Hepatocyte (in vitro differentiated cells): ENCODE data around the gene MAFB. TPM values are rescaled to one million over a fixed set of nuclear protein-coding genes. Genes with fewer than 3 reads are reported as not detected.

Experiments
- DNase-seq: peaks from one replicate; pipeline ENCODE4 v3.0.0-alpha.2; 2016; ENCODE audit warnings: low spot score
- H2AFZ ChIP-seq: fragments of 200-600 bp; sonication (generic); 2 replicates; pipeline ENCODE4 v1.6.0; 2016; ENCODE audit warnings: antibody characterized with exemption, mild to moderate bottlenecking
- H3K27ac ChIP-seq: fragments of 200-600 bp; sonication (generic); 2 replicates; pipeline ENCODE4 v1.5.1; 2016; ENCODE audit warnings: mild to moderate bottlenecking
- H3K27me3 ChIP-seq: fragments of 200-600 bp; sonication (generic); 2 replicates; pipeline ENCODE4 v1.6.1; 2016
- H3K36me3 ChIP-seq: fragments of 200-600 bp; sonication (generic); replicated peaks from 2 replicates; pipeline ENCODE4 v1.5.1; 2016; ENCODE audit warnings: low read depth; ENCODE audit not compliant: insufficient read depth
- H3K4me1 ChIP-seq: fragments of 200-600 bp; sonication (generic); 2 replicates; pipeline ENCODE4 v1.5.1; 2016; ENCODE audit warnings: mild to moderate bottlenecking, moderate library complexity; ENCODE audit not compliant: insufficient read depth
- H3K4me2 ChIP-seq: fragments of 200-600 bp; sonication (generic); 2 replicates; pipeline ENCODE4 v1.6.0; 2016
- H3K4me3 ChIP-seq: fragments of 200-600 bp; sonication (generic); 2 replicates; pipeline ENCODE4 v1.5.1; 2016; ENCODE audit warnings: mild to moderate bottlenecking
- H3K79me2 ChIP-seq: fragments of 200-600 bp; sonication (generic); 2 replicates; pipeline ENCODE4 v1.6.0; 2017; ENCODE audit warnings: mild to moderate bottlenecking
- H3K9me2 ChIP-seq: fragments of 200-600 bp; sonication (generic); replicated peaks from 2 replicates; pipeline ENCODE4 v1.6.0; 2017; ENCODE audit warnings: mild to moderate bottlenecking; ENCODE audit not compliant: insufficient read depth
- H3K9me3 ChIP-seq: fragments of 200-600 bp; sonication (generic); 2 replicates; pipeline ENCODE4 v1.5.1; 2016; ENCODE audit warnings: low read depth, mild to moderate bottlenecking
- H4K20me1 ChIP-seq: fragments of 200-600 bp; sonication (generic); 2 replicates; pipeline ENCODE4 v1.6.0; 2016; ENCODE audit warnings: mild to moderate bottlenecking; ENCODE audit not compliant: insufficient read depth, poor library complexity, severe bottlenecking
- EZH2 ChIP-seq: fragments of 200-600 bp; sonication (generic); IDR thresholded peaks from 2 replicates; pipeline ENCODE4 v1.6.1; 2016; ENCODE audit warnings: antibody characterized with exemption, mild to moderate bottlenecking, borderline replicate concordance
- EZH2phosphoT487 ChIP-seq: fragments of 200-600 bp; sonication (generic); IDR thresholded peaks from one replicate; pipeline ENCODE4 v1.6.1; 2018; ENCODE audit warnings: antibody characterized with exemption, mild to moderate bottlenecking, low read depth, moderate library complexity; ENCODE audit not compliant: unreplicated experiment, severe bottlenecking
- WGBS: methylation state at CpG from one replicate; pipeline ENCODE4 v1.1.6; 2016; ENCODE audit warnings: low lambda C conversion rate; ENCODE audit errors: missing lambda C conversion rate; 5-methylcytosine and 5-hydroxymethylcytosine counted together
- polyA plus RNA-seq: library from polyadenylated mRNA; unstranded; fragments of >200 nt; fragmentation: Nextera tagmentation; extraction: Ambion mirVana; gene quantifications from 2 replicates; pipeline ENCODE4 v1.2.1, GENCODE V29; 2016
- total RNA-seq: library from RNA; depleted of rRNA; stranded (reverse); fragments of >200 nt; gene quantifications from 2 replicates; pipeline ENCODE4 v1.2.3, GENCODE V29; 2014
- TF ChIP-seq, protein P1 (sequence below): fragments of 200-600 bp; sonication (generic); IDR thresholded peaks from 2 replicates; pipeline ENCODE4 v1.5.1; 2016; ENCODE audit warnings: antibody characterized with exemption, mild to moderate bottlenecking; ENCODE audit not compliant: poor library complexity

Gene MAFB
- total and polyA plus RNA-seq, 2 experiments from 2014 or later: 3.4 to 4.1 TPM

DNA sequence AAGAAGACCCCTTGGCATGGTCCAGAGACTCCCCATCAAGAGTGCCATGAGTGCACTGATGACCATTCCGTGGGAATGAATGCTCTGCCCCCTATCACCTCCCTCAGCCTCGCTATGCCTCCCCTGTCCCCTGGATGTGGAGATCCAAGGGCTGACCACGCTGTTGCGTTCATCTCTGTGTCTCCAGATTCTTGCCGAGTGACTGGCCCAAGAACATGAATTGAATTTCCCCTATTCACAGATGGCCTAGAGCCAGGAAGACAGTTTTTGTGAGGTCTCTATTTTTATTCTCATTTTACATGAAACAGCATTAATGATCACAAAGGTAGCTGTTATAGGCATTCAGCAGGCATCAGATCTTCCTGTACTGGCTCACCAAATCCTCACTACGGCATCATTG, 33.6 kb downstream of the MAFB start:
- TF ChIP-seq EZH2phosphoT487 (no peak), EZH2 (no peak)
- TF ChIP-seq, protein P1, sequence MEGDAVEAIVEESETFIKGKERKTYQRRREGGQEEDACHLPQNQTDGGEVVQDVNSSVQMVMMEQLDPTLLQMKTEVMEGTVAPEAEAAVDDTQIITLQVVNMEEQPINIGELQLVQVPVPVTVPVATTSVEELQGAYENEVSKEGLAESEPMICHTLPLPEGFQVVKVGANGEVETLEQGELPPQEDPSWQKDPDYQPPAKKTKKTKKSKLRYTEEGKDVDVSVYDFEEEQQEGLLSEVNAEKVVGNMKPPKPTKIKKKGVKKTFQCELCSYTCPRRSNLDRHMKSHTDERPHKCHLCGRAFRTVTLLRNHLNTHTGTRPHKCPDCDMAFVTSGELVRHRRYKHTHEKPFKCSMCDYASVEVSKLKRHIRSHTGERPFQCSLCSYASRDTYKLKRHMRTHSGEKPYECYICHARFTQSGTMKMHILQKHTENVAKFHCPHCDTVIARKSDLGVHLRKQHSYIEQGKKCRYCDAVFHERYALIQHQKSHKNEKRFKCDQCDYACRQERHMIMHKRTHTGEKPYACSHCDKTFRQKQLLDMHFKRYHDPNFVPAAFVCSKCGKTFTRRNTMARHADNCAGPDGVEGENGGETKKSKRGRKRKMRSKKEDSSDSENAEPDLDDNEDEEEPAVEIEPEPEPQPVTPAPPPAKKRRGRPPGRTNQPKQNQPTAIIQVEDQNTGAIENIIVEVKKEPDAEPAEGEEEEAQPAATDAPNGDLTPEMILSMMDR: no peak
- 95% methylated on average over 6 of the region's 6 CpGs for WGBS
- H3K27me3 ChIP-seq: no peaks in the 10 kb centered on the region
- no peak overlapping the region for H3K4me2 ChIP-seq
- no peak overlapping the region for H3K27ac ChIP-seq
- H3K9me3 ChIP-seq: no peaks in the 10 kb centered on the region
- no peaks in the 10 kb centered on the region for H4K20me1 ChIP-seq
- H3K36me3 ChIP-seq: no peaks in the 10 kb centered on the region
- H3K9me2 ChIP-seq: no peaks in the 10 kb centered on the region
- H2AFZ ChIP-seq: no peak overlapping the region
- DNase-seq: no peak
- H3K4me1 ChIP-seq: peaks cover 9% of the 10 kb centered on the region
- H3K79me2 ChIP-seq: no peaks in the 10 kb centered on the region
- H3K4me3 ChIP-seq: no peak overlapping the region

DNA sequence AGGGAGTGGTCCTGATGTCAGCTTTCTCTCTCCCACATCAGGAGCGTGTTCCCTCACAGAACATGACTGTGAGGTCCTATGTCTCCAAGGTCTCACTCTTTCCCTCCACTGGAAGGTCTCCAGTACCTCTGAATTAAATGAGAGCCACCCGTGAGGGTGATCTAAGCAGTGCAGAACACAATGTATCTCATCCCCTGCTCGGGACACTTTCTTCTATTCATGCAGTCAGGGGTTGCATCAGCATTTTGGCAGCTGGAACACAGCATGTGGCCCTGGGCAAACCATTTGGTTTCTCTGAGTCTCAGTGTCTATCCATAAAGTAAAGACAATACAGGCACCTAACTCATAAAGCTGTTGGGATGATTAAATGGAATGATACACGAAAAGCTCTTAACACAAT, 34.2 kb downstream of the MAFB start:
- no peak overlapping the region for H3K4me2 ChIP-seq
- TF ChIP-seq EZH2phosphoT487: no peak
- TF ChIP-seq, protein P1: no peak
- no peak for TF ChIP-seq EZH2
- H3K9me3 ChIP-seq: no peaks in the 10 kb centered on the region
- no peak overlapping the region for H3K27ac ChIP-seq
- DNase-seq: no peak
- H3K27me3 ChIP-seq: no peaks in the 10 kb centered on the region
- WGBS: 75% methylated on average over 4 of the region's 4 CpGs
- no peaks in the 10 kb centered on the region for H3K36me3 ChIP-seq
- H3K79me2 ChIP-seq: no peaks in the 10 kb centered on the region
- peaks cover 11% of the 10 kb centered on the region for H3K4me1 ChIP-seq
- H3K9me2 ChIP-seq: no peaks in the 10 kb centered on the region
- no peaks in the 10 kb centered on the region for H4K20me1 ChIP-seq
- no peak overlapping the region for H2AFZ ChIP-seq
- no peak overlapping the region for H3K4me3 ChIP-seq

DNA sequence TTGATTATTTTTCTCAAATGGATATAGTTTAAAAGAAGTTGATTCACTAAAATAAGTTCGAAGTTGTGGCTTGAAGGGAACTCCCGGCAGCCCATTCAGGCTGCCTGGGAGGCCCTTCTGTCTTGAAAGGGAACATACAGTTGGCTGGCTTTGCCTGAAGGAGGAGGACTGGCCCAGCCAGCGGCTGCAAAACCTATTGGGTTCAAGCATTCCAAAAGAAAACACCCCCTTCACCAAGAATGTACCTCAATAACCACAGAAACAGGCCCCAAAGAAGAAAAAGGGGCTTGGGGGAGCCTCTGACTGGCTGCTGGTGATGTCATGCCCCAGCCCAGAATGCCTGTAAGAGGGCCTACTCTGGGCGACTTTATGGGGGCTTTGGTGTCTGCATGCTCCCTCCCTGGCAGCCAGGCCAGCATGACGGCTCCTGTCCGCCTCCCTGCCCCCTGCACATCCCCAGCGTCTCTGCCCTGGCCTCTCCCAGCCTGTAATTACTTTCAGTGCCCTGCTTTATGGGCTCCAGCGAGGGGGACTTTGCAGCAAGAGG, 36.5 kb downstream of the MAFB start:
- H3K27me3 ChIP-seq: no peaks in the 10 kb centered on the region
- TF ChIP-seq EZH2: no peak
- TF ChIP-seq, protein P1: no peak
- TF ChIP-seq EZH2phosphoT487: no peak
- H3K9me2 ChIP-seq: no peaks in the 10 kb centered on the region
- H3K4me1 ChIP-seq: peaks cover 23% of the 10 kb centered on the region
- no peaks in the 10 kb centered on the region for H3K9me3 ChIP-seq
- DNase-seq: no peak
- H3K4me2 ChIP-seq: no peak overlapping the region
- H3K79me2 ChIP-seq: no peaks in the 10 kb centered on the region
- no peaks in the 10 kb centered on the region for H4K20me1 ChIP-seq
- no peak overlapping the region for H3K4me3 ChIP-seq
- no peak overlapping the region for H2AFZ ChIP-seq
- no peak overlapping the region for H3K27ac ChIP-seq
- 56% methylated on average over 8 of the region's 8 CpGs for WGBS
- H3K36me3 ChIP-seq: no peaks in the 10 kb centered on the region

DNA sequence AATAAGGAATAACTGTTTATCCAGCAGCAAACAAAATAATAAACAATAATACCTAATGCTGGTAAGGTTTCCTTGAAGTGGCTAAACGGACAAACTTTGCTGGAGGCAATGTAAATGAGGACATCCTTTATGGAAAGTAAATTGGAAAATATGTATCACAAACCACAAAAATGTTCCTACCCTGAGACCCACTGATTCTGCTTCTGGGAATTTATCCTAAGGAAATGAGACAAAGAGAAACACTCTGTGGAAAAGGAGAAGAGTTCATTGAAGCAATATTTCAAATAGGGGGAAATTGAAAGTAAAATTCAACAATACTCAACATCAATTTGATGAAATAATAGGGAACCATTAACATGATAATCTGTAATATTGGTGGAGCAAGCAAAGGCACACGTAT, 37.9 kb downstream of the MAFB start:
- Histone ChIP-seq H3K79me2 (no peaks in the 10 kb centered on the region), H3K4me3 (no peak overlapping the region), H3K4me2 (no peak overlapping the region), H3K9me3 (no peaks in the 10 kb centered on the region), H3K4me1 (peaks cover 23% of the 10 kb centered on the region), H4K20me1 (no peaks in the 10 kb centered on the region), H3K36me3 (no peaks in the 10 kb centered on the region), H3K27me3 (no peaks in the 10 kb centered on the region), H2AFZ (no peak overlapping the region), H3K27ac (no peak overlapping the region), H3K9me2 (no peaks in the 10 kb centered on the region)
- WGBS: 52% methylated on average over 2 of the region's 2 CpGs
- no peak for DNase-seq
- TF ChIP-seq, protein P1: no peak
- TF ChIP-seq EZH2 (no peak), EZH2phosphoT487 (no peak)
